Transverse colon (tissue), 3 donors: ENCODE results near the gene CAMSAP1.

ENCODE experiments used
- EP300 ChIP-seq: sonication (generic); formaldehyde crosslinking; IDR thresholded peaks from one replicate; pipeline ENCODE4 v1.6.1; 2017; ENCODE audit warnings: antibody characterized with exemption, low read depth
- TF ChIP-seq, protein P1 (sequence below), 5 experiments: fragments of 200-600 bp in 3 of 5; fragments of 450-650 bp in 2 of 5; sonication (generic) in 3 of 5; IDR thresholded peaks; 1 replicate in 2 of 5; 2 replicates in 3 of 5; pipeline ENCODE4 v1.5.1; 2016 to 2017; ENCODE audit warnings: antibody characterized with exemption in 5 of 5, inconsistent platforms in 3 of 5, mild to moderate bottlenecking in 2 of 5, moderate library complexity in 1 of 5

DNA sequence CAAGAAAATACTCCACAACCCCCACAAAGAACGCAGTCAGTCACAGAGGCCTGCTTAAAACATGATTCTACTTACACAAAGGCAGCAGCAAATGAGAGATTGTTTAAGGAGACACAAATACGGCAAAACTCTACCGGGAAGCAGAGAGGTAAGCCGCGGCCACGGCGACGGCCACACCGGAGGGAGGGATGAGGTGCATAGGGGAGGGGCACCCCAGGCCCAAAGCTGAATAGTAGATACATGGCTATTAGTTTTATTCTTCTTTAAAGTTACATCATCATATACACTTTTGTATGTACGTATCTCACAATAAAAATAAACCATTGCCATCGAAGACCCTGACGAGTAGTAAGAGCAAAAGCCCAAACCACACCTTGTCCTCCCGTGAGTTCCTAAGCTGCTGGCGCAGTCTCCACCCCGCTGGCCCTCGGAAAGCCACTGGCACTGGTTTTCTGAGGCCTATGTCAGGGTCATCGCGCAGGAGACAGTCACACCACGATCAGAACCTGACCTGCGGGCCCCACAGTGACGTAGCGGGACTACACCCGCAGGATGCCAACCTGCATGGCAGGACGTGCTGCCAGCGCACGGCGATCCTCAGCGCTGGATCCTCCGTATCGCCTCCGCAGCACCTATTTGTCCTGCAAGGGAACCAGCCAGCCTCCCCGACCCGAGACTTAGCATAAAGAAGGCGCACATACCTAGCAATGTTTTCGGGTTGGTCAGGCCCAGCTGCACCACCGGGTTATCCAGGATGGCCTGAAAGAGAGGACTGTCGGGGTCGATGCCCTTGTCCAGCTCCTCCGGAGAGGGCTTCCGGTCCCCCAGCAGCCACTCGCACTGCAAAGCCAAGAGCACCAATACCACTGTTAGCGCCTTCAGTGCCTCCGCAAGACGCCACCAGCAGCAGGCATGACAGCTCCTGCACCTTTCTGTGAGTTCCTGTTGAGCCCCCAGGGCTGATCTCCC lies 30.5 kb upstream of the CAMSAP1 start:
- no peak for TF ChIP-seq EP300
- TF ChIP-seq, protein P1, sequence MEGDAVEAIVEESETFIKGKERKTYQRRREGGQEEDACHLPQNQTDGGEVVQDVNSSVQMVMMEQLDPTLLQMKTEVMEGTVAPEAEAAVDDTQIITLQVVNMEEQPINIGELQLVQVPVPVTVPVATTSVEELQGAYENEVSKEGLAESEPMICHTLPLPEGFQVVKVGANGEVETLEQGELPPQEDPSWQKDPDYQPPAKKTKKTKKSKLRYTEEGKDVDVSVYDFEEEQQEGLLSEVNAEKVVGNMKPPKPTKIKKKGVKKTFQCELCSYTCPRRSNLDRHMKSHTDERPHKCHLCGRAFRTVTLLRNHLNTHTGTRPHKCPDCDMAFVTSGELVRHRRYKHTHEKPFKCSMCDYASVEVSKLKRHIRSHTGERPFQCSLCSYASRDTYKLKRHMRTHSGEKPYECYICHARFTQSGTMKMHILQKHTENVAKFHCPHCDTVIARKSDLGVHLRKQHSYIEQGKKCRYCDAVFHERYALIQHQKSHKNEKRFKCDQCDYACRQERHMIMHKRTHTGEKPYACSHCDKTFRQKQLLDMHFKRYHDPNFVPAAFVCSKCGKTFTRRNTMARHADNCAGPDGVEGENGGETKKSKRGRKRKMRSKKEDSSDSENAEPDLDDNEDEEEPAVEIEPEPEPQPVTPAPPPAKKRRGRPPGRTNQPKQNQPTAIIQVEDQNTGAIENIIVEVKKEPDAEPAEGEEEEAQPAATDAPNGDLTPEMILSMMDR (IDR thresholded peaks at IDR 0.05) = no peak
